Stimulated activated effector memory CD8-positive, alpha-beta T cell treated with anti-CD3 and anti-CD28 coated beads, Interleukin-12 subunit alpha, Interleukin-12 subunit beta, amount 100 ng/mL, for 72 hours (primary cell): ENCODE data around the gene ALKBH6.
"Not testable (repeated sequence)": the region's sequence is repeated elsewhere in the genome, so short reads cannot be mapped to it uniquely, and the experiment has no call there.

ENCODE experiments used
- ATAC-seq: fragments of 150-1000 bp; cut with Tn5 transposase; 2 replicates; pipeline ENCODE4 v1.10.0; 2021
- DNase-seq, 2 donors: peaks; one replicate each; pipeline ENCODE4 v3.0.0; 2021 to 2022; ENCODE audit warnings: low spot score in 2 of 2
- H3K27ac Mint-ChIP-seq: one replicate; pipeline ENCODE4 v1.8.0; 2022; ENCODE audit warnings: mild to moderate bottlenecking, mixed read lengths
- H3K36me3 Mint-ChIP-seq: one replicate; pipeline ENCODE4 v1.8.0; 2022; ENCODE audit warnings: mild to moderate bottlenecking, mixed read lengths
- H3K4me1 Mint-ChIP-seq: one replicate; pipeline ENCODE4 v1.8.0; 2022; ENCODE audit warnings: mixed read lengths
- H3K4me3 Mint-ChIP-seq: one replicate; pipeline ENCODE4 v1.8.0; 2022; ENCODE audit warnings: mild to moderate bottlenecking, mixed read lengths
- H3K9me3 Mint-ChIP-seq: one replicate; pipeline ENCODE4 v1.8.0; 2022; ENCODE audit warnings: mixed read lengths

Gene ALKBH6

GRCh38 chr19:35990771-35991730 is 23.0 kb downstream of the ALKBH6 start:
- Mint-ChIP-seq H3K36me3 (peaks cover 6% of the 10 kb centered on the region), H3K4me3 (no peak overlapping the region), H3K9me3 (no peaks in the 10 kb centered on the region), H3K27ac (no peak overlapping the region), H3K4me1 (peaks cover 16% of the 10 kb centered on the region)
- DNase-seq (no peak), ATAC-seq (no peak)

- H3K4me1 Mint-ChIP-seq = peaks cover 11% of the 10 kb centered on the region
- DNase-seq (no peak), ATAC-seq (no peak)
- H3K36me3 Mint-ChIP-seq = peaks cover 6% of the 10 kb centered on the region
- no peaks in the 10 kb centered on the region for H3K9me3 Mint-ChIP-seq
- no peak overlapping the region for H3K4me3 Mint-ChIP-seq
- H3K27ac Mint-ChIP-seq = no peak overlapping the region
Observed at GRCh38 chr19:35990156-35990555, 23.9 kb downstream of the ALKBH6 start.

GRCh38 chr19:35988824-35989223 is 25.2 kb downstream of the ALKBH6 start:
- Mint-ChIP-seq H3K27ac (no peak overlapping the region), H3K9me3 (no peaks in the 10 kb centered on the region), H3K36me3 (no peaks in the 10 kb centered on the region), H3K4me3 (no peak overlapping the region), H3K4me1 (peaks cover 5% of the 10 kb centered on the region)
- DNase-seq (no peak), ATAC-seq (no peak)

- no peak for ATAC-seq
- Mint-ChIP-seq H3K27ac (no peak overlapping the region), H3K4me1 (peaks cover 5% of the 10 kb centered on the region), H3K4me3 (peak overlapping the region; percentile 55), H3K9me3 (no peaks in the 10 kb centered on the region), H3K36me3 (no peaks in the 10 kb centered on the region)
- DNase-seq = no peak
Observed at GRCh38 chr19:35987571-35987896, 26.5 kb downstream of the ALKBH6 start.

GRCh38 chr19:35986664-35987570 is 27.1 kb downstream of the ALKBH6 start:
- no peak for DNase-seq
- no peak overlapping the region for H3K27ac Mint-ChIP-seq
- H3K4me3 Mint-ChIP-seq = peak overlapping the region; percentile 55
- no peaks in the 10 kb centered on the region for H3K9me3 Mint-ChIP-seq
- ATAC-seq = peak; percentile 58
- H3K36me3 Mint-ChIP-seq = no peaks in the 10 kb centered on the region
- H3K4me1 Mint-ChIP-seq = peaks cover 5% of the 10 kb centered on the region

- ATAC-seq = no peak
- H3K4me3 Mint-ChIP-seq = peak overlapping the region; percentile 55
Observed at GRCh38 chr19:35986111-35986510, 27.9 kb downstream of the ALKBH6 start.

GRCh38 chr19:35983177-35983576 is 30.8 kb downstream of the ALKBH6 start:
- DNase-seq (no peak), ATAC-seq (no peak)
- no peaks in the 10 kb centered on the region for H3K36me3 Mint-ChIP-seq
- peaks cover 5% of the 10 kb centered on the region for H3K4me1 Mint-ChIP-seq
- H3K27ac Mint-ChIP-seq = no peak overlapping the region
- H3K4me3 Mint-ChIP-seq = no peak overlapping the region
- no peaks in the 10 kb centered on the region for H3K9me3 Mint-ChIP-seq

More at GRCh38 chr19:35986111-35986510, 27.9 kb downstream of the ALKBH6 start:
- Mint-ChIP-seq H3K36me3 (no peaks in the 10 kb centered on the region), H3K27ac (no peak overlapping the region), H3K4me1 (peaks cover 5% of the 10 kb centered on the region), H3K9me3 (no peaks in the 10 kb centered on the region)
- DNase-seq = no peak

- not testable (repeated sequence) for ATAC-seq, H3K4me1 Mint-ChIP-seq, H3K4me3 Mint-ChIP-seq, H3K9me3 Mint-ChIP-seq, H3K27ac Mint-ChIP-seq, DNase-seq, H3K36me3 Mint-ChIP-seq
Observed at GRCh38 chr19:35980997-35981396, 33.0 kb downstream of the ALKBH6 start.

GRCh38 chr19:35978832-35979365 is 35.1 kb downstream of the ALKBH6 start:
- no peaks in the 10 kb centered on the region for H3K4me1 Mint-ChIP-seq
- no peak overlapping the region for H3K4me3 Mint-ChIP-seq
- no peak for DNase-seq

GRCh38 chr19:35978271-35978670 is 35.7 kb downstream of the ALKBH6 start:
- ATAC-seq (no peak), DNase-seq (no peak)
- no peak overlapping the region for H3K27ac Mint-ChIP-seq
- H3K4me1 Mint-ChIP-seq = no peaks in the 10 kb centered on the region
- no peaks in the 10 kb centered on the region for H3K36me3 Mint-ChIP-seq
- H3K4me3 Mint-ChIP-seq = no peak overlapping the region
- H3K9me3 Mint-ChIP-seq = no peaks in the 10 kb centered on the region

More at GRCh38 chr19:35978832-35979365, 35.1 kb downstream of the ALKBH6 start:
- no peaks in the 10 kb centered on the region for H3K9me3 Mint-ChIP-seq
- H3K27ac Mint-ChIP-seq = no peak overlapping the region
- ATAC-seq = no peak
- no peaks in the 10 kb centered on the region for H3K36me3 Mint-ChIP-seq

- H3K4me1 Mint-ChIP-seq = no peaks in the 10 kb centered on the region
- DNase-seq (peak in 1 of 2 donors; percentile 61), ATAC-seq (peak; percentile 73)
- H3K9me3 Mint-ChIP-seq = no peaks in the 10 kb centered on the region
- no peaks in the 10 kb centered on the region for H3K36me3 Mint-ChIP-seq
- H3K27ac Mint-ChIP-seq = no peak overlapping the region
- H3K4me3 Mint-ChIP-seq = no peak overlapping the region
Observed at GRCh38 chr19:35977446-35978222, 36.4 kb downstream of the ALKBH6 start.

- Mint-ChIP-seq H3K4me1 (no peaks in the 10 kb centered on the region), H3K36me3 (no peaks in the 10 kb centered on the region), H3K4me3 (no peak overlapping the region), H3K27ac (no peak overlapping the region), H3K9me3 (no peaks in the 10 kb centered on the region)
- ATAC-seq (no peak), DNase-seq (no peak)
Observed at GRCh38 chr19:35975608-35976214, 38.3 kb downstream of the ALKBH6 start.

- Mint-ChIP-seq H3K27ac (no peak overlapping the region), H3K36me3 (no peaks in the 10 kb centered on the region), H3K4me1 (peaks cover 9% of the 10 kb centered on the region), H3K9me3 (no peaks in the 10 kb centered on the region), H3K4me3 (no peak overlapping the region)
- DNase-seq (no peak), ATAC-seq (no peak)
Observed at GRCh38 chr19:35973487-35973886, 40.5 kb downstream of the ALKBH6 start.

- Mint-ChIP-seq H3K9me3 (no peaks in the 10 kb centered on the region), H3K4me3 (no peak overlapping the region), H3K27ac (no peak overlapping the region), H3K36me3 (no peaks in the 10 kb centered on the region), H3K4me1 (peaks cover 29% of the 10 kb centered on the region)
- peak; percentile 75 for ATAC-seq
- DNase-seq = no peak
Observed at GRCh38 chr19:35966771-35967170, 47.2 kb downstream of the ALKBH6 start.
